ENCODE results near the gene FARS2. TPM values are rescaled to one million over a fixed set of nuclear protein-coding genes. Genes with fewer than 3 reads are reported as not detected.
"Not testable (repeated sequence)": the region's sequence is repeated elsewhere in the genome, so short reads cannot be mapped to it uniquely, and the experiment has no call there.

Gene FARS2
- total and polyA plus RNA-seq, 2 donors (not counting 1 experiment from before 2014, with no cell fraction given), result 33.0 to 35.5 TPM

GRCh38 chr6:5786969-5787720 is 525.8 kb downstream of the FARS2 start:
- 66% methylated on average over 7 of the region's 11 CpGs for WGBS (ENCODE audit: insufficient coverage)
- CTCF ChIA-PET, result interaction anchor here (1.4 kb wide), 1 partner anchor 23 kb away, joined by 3 read pairs; no protein-coding TSS in a partner anchor
- Histone ChIP-seq H3K9ac (ENCODE audit: low read length) (no peak overlapping the region), H2AFZ (ENCODE audit: insufficient read depth, low read depth, low read length, poor library complexity, severe bottlenecking) (no peak overlapping the region), H3K4me2 (replicated peaks; ENCODE audit: low read depth, low read length, poor library complexity, severe bottlenecking) (no peak overlapping the region), H3K4me3 (ENCODE audit: control extremely low read depth in 1 of 5, extremely low read depth in 1 of 5, insufficient read depth in 1 of 5, low read depth in 2 of 5, low read length in 4 of 5) (no peak overlapping the region), H3K36me3 (replicated peaks in 1 of 2; ENCODE audit: control extremely low read depth in 1 of 2, control insufficient read depth in 1 of 2, extremely low read depth in 1 of 2, insufficient read depth in 2 of 2, low read length in 1 of 2) (no peaks in the 10 kb centered on the region), H3K27ac (ENCODE audit: low read length in 2 of 2) (no peak overlapping the region), H3K4me1 (ENCODE audit: control insufficient read depth in 2 of 2, insufficient read depth in 2 of 2, low read length in 2 of 2) (peaks cover 0 to 4% of the 10 kb centered on the region in 2 donors), H3K27me3 (replicated peaks in 1 of 4; ENCODE audit: control extremely low read depth in 1 of 4, control insufficient read depth in 3 of 4, insufficient read depth in 4 of 4, low read length in 3 of 4) (peaks cover 0 to 8% (median 1%) of the 10 kb centered on the region in 4 experiments), H3K79me2 (ENCODE audit: control insufficient read depth, insufficient read depth, low read length) (no peaks in the 10 kb centered on the region), H3K9me3 (ENCODE audit: control extremely low read depth in 1 of 3, control insufficient read depth in 2 of 3, insufficient read depth in 1 of 3, low read length in 2 of 3) (no peaks in the 10 kb centered on the region), H4K20me1 (ENCODE audit: control insufficient read depth, insufficient read depth, low read length, poor library complexity, severe bottlenecking) (no peaks in the 10 kb centered on the region)
- intact Hi-C loops (cut with micrococcal nuclease), result no loop called here
- ATAC-seq (ENCODE audit: low read depth), result no peak
- POLR2A ChIA-PET, result no interaction called here
- TF ChIP-seq CTCF (IDR thresholded peaks at IDR 0.05) (no peak), EZH2 (IDR thresholded peaks at IDR 0.05; ENCODE audit: borderline replicate concordance, insufficient read depth, low read depth, low read length, poor library complexity, severe bottlenecking) (no peak)
- Mint-ChIP-seq H3K9me3 (ENCODE audit: insufficient read depth) (peaks cover under 1% of the 10 kb centered on the region), H3K27ac (no peak overlapping the region), H3K4me1 (peaks cover 17% of the 10 kb centered on the region), H3K4me3 (no peak overlapping the region), H3K27me3 (peaks cover 16% of the 10 kb centered on the region)
- DNase-seq, result no peak

DNA sequence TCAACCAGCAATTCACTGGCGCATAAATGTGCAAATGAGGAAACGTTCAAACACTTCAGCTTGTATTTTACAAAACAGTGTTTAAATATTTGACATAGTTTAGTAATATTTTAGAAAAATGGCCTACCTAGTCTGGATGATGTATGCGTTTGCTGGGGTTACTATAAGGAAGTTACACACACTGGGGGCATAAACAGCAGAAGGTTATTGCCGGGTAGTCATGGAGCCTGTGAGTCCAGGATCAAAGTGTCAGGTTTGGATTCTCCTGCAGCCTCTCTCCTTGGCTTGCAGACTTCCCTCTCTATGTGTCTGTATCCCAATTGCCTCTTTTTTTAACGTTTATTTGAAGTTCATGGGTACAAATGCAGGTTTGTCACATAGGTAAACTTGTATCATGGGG is 528.1 kb downstream of the FARS2 start:
- H3K4me1 ChIP-seq (ENCODE audit: control insufficient read depth in 2 of 2, insufficient read depth in 2 of 2, low read length in 2 of 2); H3K36me3 ChIP-seq (replicated peaks in 1 of 2; ENCODE audit: control extremely low read depth in 1 of 2, control insufficient read depth in 1 of 2, extremely low read depth in 1 of 2, insufficient read depth in 2 of 2, low read length in 1 of 2); H2AFZ ChIP-seq (ENCODE audit: insufficient read depth, low read depth, low read length, poor library complexity, severe bottlenecking); H3K4me2 ChIP-seq (replicated peaks; ENCODE audit: low read depth, low read length, poor library complexity, severe bottlenecking); H3K79me2 ChIP-seq (ENCODE audit: control insufficient read depth, insufficient read depth, low read length); H3K9me3 ChIP-seq (ENCODE audit: control extremely low read depth in 1 of 3, control insufficient read depth in 2 of 3, insufficient read depth in 1 of 3, low read length in 2 of 3); H3K4me3 ChIP-seq (ENCODE audit: control extremely low read depth in 1 of 5, extremely low read depth in 1 of 5, insufficient read depth in 1 of 5, low read depth in 2 of 5, low read length in 4 of 5); H3K9ac ChIP-seq (ENCODE audit: low read length); H3K27ac ChIP-seq (ENCODE audit: low read length in 2 of 2); H4K20me1 ChIP-seq (ENCODE audit: control insufficient read depth, insufficient read depth, low read length, poor library complexity, severe bottlenecking); H3K27me3 ChIP-seq (replicated peaks in 1 of 4; ENCODE audit: control extremely low read depth in 1 of 4, control insufficient read depth in 3 of 4, insufficient read depth in 4 of 4, low read length in 3 of 4); POLR2A ChIA-PET; H3K27ac Mint-ChIP-seq; H3K4me3 Mint-ChIP-seq; H3K9me3 Mint-ChIP-seq (ENCODE audit: insufficient read depth); CTCF ChIA-PET; ATAC-seq (ENCODE audit: low read depth); DNase-seq; intact Hi-C loops (cut with micrococcal nuclease): not testable (repeated sequence)
- Mint-ChIP-seq H3K27me3 (peaks cover 21% of the 10 kb centered on the region), H3K4me1 (peaks cover 12% of the 10 kb centered on the region)
- WGBS (ENCODE audit: insufficient coverage), result 92% methylated on average over 2 of the region's 5 CpGs

DNA sequence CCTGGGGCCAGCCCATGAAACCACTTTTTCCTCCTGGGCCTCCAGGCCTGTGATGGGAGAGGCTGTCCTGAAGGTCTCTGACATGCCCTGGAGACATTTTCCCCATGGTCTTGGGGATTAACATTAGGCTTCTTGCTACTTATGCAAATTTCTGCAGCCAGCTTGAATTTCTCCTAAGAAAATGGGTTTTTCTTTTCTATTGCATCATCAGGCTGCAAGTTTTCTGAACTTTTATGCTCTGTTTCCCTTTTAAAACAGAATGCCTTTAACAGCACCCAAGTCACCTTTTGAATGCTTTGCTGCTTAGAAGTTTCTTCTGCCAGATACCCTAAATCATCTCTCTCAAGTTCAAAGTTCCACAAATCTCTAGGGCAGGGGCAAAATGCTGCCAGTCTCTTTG is 535.2 kb downstream of the FARS2 start:
- H3K79me2 ChIP-seq (ENCODE audit: control insufficient read depth, insufficient read depth, low read length); H3K4me1 ChIP-seq (ENCODE audit: control insufficient read depth in 2 of 2, insufficient read depth in 2 of 2, low read length in 2 of 2); H3K4me1 Mint-ChIP-seq; H3K4me2 ChIP-seq (replicated peaks; ENCODE audit: low read depth, low read length, poor library complexity, severe bottlenecking); CTCF ChIA-PET; H4K20me1 ChIP-seq (ENCODE audit: control insufficient read depth, insufficient read depth, low read length, poor library complexity, severe bottlenecking); H3K4me3 ChIP-seq (ENCODE audit: control extremely low read depth in 1 of 5, extremely low read depth in 1 of 5, insufficient read depth in 1 of 5, low read depth in 2 of 5, low read length in 4 of 5); H3K9me3 Mint-ChIP-seq (ENCODE audit: insufficient read depth); H3K4me3 Mint-ChIP-seq; H3K27ac Mint-ChIP-seq; H3K36me3 ChIP-seq (replicated peaks in 1 of 2; ENCODE audit: control extremely low read depth in 1 of 2, control insufficient read depth in 1 of 2, extremely low read depth in 1 of 2, insufficient read depth in 2 of 2, low read length in 1 of 2); ATAC-seq (ENCODE audit: low read depth); DNase-seq; POLR2A ChIA-PET; intact Hi-C loops (cut with micrococcal nuclease); H3K27ac ChIP-seq (ENCODE audit: low read length in 2 of 2); H2AFZ ChIP-seq (ENCODE audit: insufficient read depth, low read depth, low read length, poor library complexity, severe bottlenecking); H3K9ac ChIP-seq (ENCODE audit: low read length); H3K27me3 ChIP-seq (replicated peaks in 1 of 4; ENCODE audit: control extremely low read depth in 1 of 4, control insufficient read depth in 3 of 4, insufficient read depth in 4 of 4, low read length in 3 of 4): not testable (repeated sequence)
- H3K27me3 Mint-ChIP-seq, result peaks cover 11% of the 10 kb centered on the region
- H3K9me3 ChIP-seq (ENCODE audit: control extremely low read depth in 1 of 3, control insufficient read depth in 2 of 3, insufficient read depth in 1 of 3, low read length in 2 of 3), result peaks cover 0 to 17% (median 0%) of the 10 kb centered on the region in 3 donors
